ENCODE results near the gene CACNA2D1.
"Not testable (repeated sequence)": the region's sequence is repeated elsewhere in the genome, so short reads cannot be mapped to it uniquely, and the experiment has no call there.

Gene CACNA2D1

GRCh38 chr7:82433507-82433906 is 10.1 kb downstream of the CACNA2D1 start:
- no peak for DNase-seq

GRCh38 chr7:82432743-82433142 is 10.8 kb downstream of the CACNA2D1 start:
- DNase-seq = not testable (repeated sequence)

GRCh38 chr7:82430500-82431465 is 12.8 kb downstream of the CACNA2D1 start:
- DNase-seq = no peak

GRCh38 chr7:82429408-82429807 is 14.2 kb downstream of the CACNA2D1 start:
- DNase-seq = no peak

GRCh38 chr7:82428186-82428961 is 15.2 kb downstream of the CACNA2D1 start:
- DNase-seq = no peak

- DNase-seq = no peak
Measured at GRCh38 chr7:82423446-82423845, 20.1 kb downstream of the CACNA2D1 start.

GRCh38 chr7:82419200-82419599 is 24.4 kb downstream of the CACNA2D1 start:
- no peak for DNase-seq

- no peak for DNase-seq
Measured at GRCh38 chr7:82417898-82418297, 25.7 kb downstream of the CACNA2D1 start.

DNA sequence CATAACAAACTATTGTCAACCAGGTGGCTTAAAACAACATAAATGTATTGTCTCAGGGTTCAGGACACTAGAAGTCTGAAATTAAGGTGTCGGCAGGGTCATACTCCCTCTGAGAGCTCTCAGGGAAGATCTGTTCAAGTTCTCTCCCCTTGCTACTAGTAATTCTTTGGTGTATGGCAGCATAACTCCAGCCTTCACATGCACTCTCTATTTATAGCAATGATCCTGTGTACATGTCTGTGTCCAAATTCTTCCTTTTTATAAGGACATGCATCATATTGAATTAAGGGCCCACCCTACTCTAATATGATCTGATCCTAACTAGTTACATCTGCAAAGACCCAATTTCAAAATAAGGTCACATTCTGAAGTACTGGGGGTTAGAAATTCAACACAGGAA is 27.2 kb downstream of the CACNA2D1 start:
- no peak for DNase-seq

- DNase-seq = no peak
Measured at GRCh38 chr7:82414389-82414788, 29.2 kb downstream of the CACNA2D1 start.

GRCh38 chr7:82413237-82413636 is 30.3 kb downstream of the CACNA2D1 start:
- DNase-seq = peak; percentile 61 to 69

DNA sequence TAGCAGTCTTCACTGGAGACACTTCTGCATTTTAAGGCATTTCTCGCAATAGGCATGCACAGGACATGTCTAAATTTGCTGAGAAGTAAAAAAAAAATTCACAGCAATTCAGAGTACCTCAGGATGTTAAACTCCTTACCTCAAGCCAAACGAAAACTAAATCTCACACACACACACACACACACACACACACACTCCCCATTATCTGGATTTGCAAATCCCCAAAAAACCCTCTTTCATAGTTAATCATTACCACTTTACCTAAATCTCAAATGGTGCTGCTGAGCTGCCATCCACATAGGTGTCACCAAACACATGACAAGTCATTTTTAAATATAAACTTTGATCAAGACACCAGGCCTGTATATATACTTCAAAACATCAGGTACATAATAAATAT is 31.8 kb downstream of the CACNA2D1 start:
- no peak for DNase-seq

GRCh38 chr7:82410461-82410860 is 33.1 kb downstream of the CACNA2D1 start:
- DNase-seq = no peak

DNA sequence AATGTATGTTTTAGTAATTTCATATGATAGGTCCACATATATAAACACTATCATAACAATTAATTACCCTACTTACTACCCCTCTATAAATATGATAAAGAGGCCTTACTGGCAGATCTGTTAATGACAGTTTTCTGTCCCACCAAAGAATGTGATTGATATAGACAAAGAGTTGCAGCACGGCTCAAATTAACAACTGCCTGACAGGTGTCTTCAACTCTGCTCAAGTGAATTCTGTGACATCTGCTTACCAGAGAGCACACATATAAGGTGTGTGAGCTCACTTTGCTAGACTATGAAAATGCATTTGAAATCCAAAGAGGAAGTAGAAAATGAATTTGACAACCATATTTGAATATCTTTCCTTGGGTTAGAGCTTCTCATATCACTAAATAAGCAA is 36.6 kb downstream of the CACNA2D1 start:
- DNase-seq = no peak

DNA sequence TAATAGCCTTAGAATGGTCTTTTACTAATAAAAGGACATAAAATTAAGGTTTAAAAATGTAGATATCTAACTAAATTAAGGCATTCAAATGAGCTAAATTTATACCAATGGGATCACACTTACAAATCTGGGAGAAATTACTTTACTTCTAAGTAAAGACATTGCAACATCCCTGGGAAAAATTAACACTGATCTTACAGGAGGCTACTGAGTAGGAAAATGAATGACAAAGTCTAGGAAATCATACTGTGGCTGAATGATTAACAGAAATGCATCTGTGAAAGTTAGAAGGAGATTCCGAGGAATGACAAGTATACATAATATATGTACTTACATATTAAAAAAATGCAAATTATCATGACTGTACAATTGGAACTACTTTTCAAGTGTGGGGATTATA is 38.3 kb downstream of the CACNA2D1 start:
- DNase-seq = no peak

DNA sequence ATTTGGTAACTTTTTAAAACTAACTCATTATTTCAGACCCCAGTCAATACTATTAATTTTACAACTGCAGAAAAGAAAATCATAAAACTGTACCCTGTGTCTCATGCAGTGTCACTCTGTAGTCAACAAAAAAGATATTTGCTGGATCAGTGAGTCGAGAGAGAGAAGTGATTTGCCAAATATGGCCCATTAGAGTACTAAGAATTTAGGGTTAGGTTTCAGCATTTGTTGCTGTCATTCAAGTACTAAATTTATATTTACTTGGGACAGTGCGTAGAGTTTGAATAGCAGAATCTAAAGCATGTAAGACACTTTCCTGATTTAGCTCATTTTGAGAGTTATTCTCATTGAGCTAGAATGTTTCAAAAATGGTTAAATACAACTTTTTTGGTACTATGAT is 38.9 kb downstream of the CACNA2D1 start:
- DNase-seq = no peak

DNA sequence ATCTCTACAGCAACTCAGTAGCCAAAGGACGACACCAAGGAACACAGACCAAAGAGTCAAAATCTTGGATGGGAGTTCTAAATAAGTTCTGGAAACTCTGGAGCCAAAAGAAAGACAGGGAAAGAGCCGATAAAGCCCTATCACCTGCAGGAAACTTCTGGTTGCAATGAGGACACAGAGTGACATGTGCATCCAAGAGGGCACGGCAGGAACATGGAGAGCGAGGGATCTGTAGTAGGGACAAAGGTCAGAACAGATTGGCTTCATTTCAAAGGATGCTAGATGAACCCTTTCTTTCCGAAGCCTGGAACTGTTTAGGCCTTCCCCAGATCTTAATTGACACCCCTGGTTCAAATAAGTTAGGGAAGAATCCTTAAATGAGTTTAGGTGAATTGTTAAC is 39.5 kb downstream of the CACNA2D1 start:
- no peak for DNase-seq

GRCh38 chr7:82397879-82398524 is 45.6 kb downstream of the CACNA2D1 start:
- DNase-seq = no peak

DNA sequence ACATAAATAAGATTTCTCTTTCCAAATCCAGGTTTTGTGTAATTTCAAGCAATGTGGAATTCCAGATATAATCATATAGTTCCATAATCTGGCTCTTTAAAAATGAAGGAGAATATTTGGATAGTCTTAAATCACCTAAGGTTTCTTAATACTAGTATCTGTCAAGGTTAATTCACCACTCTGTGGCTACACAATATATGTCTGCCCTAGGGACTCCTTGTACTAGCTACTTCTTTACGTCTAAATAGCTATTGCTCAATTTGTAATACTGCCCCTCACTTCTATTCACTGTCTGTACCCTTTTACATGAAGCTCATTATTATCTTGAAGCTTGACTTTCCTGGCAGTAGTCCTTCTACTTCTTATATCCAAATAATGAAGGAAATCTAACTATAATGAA is 47.2 kb downstream of the CACNA2D1 start:
- no peak for DNase-seq

DNA sequence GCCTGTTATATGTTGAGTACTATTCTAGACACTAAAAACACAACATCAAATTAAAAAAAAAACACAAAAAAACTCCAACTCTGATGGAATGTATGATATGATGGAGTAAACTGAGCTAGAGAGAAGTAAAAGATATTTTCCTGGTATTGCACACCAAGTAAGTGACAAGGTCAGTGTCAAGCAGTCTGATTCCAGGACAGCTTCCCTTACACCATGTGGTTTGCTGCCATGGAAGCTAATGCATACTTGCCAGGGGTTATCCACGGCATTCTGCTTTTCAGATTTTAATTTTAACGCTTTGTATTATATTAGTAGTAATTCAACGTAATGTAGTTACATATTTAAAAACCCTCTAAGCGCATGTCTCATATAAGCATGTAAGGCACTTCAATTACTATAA is 48.4 kb downstream of the CACNA2D1 start:
- no peak for DNase-seq

- DNase-seq = no peak
Measured at GRCh38 chr7:82393840-82394220, 49.7 kb downstream of the CACNA2D1 start.

DNA sequence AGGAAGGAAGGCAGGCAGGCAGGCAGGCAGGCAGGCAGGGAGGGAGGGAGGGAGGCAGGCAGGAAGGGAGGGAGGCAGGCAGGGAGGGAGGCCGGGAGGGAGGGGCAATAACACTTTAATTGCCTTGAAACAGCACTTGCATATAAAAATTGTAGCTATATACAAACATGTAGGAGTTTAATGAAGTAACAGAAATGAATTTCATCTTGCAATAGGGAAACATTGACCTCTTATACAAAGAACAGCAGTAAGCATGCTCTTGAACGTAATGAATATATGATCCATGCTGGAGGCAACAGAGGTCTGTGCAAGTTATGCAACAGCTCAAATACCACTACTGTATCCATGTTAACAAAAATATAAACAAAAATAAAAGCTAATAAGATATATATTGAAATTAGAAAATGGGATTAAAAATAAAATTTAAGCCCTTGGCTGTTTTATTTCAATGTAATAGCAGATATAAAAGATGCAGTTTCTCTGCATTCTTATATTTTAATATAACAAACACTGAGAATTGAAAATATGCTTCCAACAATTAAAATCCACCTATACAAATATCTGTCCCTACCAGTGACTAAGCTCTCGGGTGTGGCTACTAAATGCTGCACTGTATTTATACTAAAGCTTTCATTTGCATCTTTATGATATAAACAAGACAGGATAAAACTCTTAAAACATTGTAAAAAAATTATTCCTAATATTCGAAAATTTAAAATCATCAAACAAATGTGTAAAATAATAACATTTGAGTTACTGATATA is 50.3 kb downstream of the CACNA2D1 start:
- DNase-seq = no peak

DNA sequence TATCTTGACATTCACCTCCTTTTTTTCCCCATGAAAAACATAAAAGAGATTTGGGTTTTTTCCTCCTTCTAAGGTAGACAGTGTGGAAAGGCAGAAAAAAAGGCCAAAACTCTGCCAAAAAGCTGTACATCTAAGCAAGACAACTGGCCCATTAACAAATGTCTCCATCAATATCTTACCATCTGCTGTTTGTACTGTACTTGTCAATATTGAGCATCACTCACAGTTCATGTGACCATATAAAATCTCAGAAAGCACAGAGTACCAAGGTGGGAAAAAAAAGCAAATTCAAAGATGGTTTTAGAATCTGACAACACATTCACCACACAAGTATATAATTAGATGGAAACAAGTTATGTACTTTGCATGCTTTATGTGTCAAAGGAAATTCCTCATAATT is 52.6 kb downstream of the CACNA2D1 start:
- DNase-seq = no peak
